ENCODE measurements around the gene HOGA1. TPM values are rescaled to one million over a fixed set of nuclear protein-coding genes. Genes with fewer than 3 reads are reported as not detected.

HOGA1 gene
- total RNA-seq, 1 donor, result 1.4 TPM

GRCh38 chr10:97651773-97652172 lies 67.6 kb downstream of the HOGA1 start:
- Histone ChIP-seq H3K79me2 (ENCODE audit: insufficient read depth, low read length) (peaks cover 57% of the 10 kb centered on the region), H4K20me1 (ENCODE audit: insufficient read depth, low read length) (peaks cover 2% of the 10 kb centered on the region), H3K4me3 (ENCODE audit: insufficient read depth, low read length) (no peak overlapping the region), H3K27me3 (ENCODE audit: insufficient read depth, low read length) (no peaks in the 10 kb centered on the region), H3K27ac (ENCODE audit: low read depth, low read length) (no peak overlapping the region), H3K36me3 (ENCODE audit: insufficient read depth, low read length) (peaks cover 54% of the 10 kb centered on the region), H3K9me3 (ENCODE audit: low read depth, low read length) (no peaks in the 10 kb centered on the region), H3K4me1 (ENCODE audit: insufficient read depth, low read length) (peaks cover 32% of the 10 kb centered on the region), H2AFZ (ENCODE audit: low read length) (no peak overlapping the region), H3K4me2 (ENCODE audit: insufficient read depth, low read length) (no peak overlapping the region)
- TF ChIP-seq CTCF (IDR thresholded peaks at IDR 0.05; ENCODE audit: extremely low read depth, low read depth, low read length), result no peak
- no peak for DNase-seq (ENCODE audit: insufficient read length, low spot score, missing footprints)

GRCh38 chr10:97656777-97657176 lies 72.6 kb downstream of the HOGA1 start:
- Histone ChIP-seq H4K20me1 (ENCODE audit: insufficient read depth, low read length) (no peaks in the 10 kb centered on the region), H3K27me3 (ENCODE audit: insufficient read depth, low read length) (no peaks in the 10 kb centered on the region), H3K4me2 (ENCODE audit: insufficient read depth, low read length) (no peak overlapping the region), H3K79me2 (ENCODE audit: insufficient read depth, low read length) (peaks cover 31% of the 10 kb centered on the region), H3K9me3 (ENCODE audit: low read depth, low read length) (no peaks in the 10 kb centered on the region), H2AFZ (ENCODE audit: low read length) (no peak overlapping the region), H3K4me3 (ENCODE audit: insufficient read depth, low read length) (no peak overlapping the region), H3K4me1 (ENCODE audit: insufficient read depth, low read length) (peaks cover 4% of the 10 kb centered on the region), H3K36me3 (ENCODE audit: insufficient read depth, low read length) (peaks cover 72% of the 10 kb centered on the region), H3K27ac (ENCODE audit: low read depth, low read length) (no peak overlapping the region)
- DNase-seq (ENCODE audit: insufficient read length, low spot score, missing footprints), result no peak
- no peak for TF ChIP-seq CTCF (IDR thresholded peaks at IDR 0.05; ENCODE audit: extremely low read depth, low read depth, low read length)

GRCh38 chr10:97659589-97659988 lies 75.4 kb downstream of the HOGA1 start:
- Histone ChIP-seq H3K4me1 (ENCODE audit: insufficient read depth, low read length) (peaks cover 4% of the 10 kb centered on the region), H3K27me3 (ENCODE audit: insufficient read depth, low read length) (no peaks in the 10 kb centered on the region), H3K9me3 (ENCODE audit: low read depth, low read length) (no peaks in the 10 kb centered on the region), H2AFZ (ENCODE audit: low read length) (no peak overlapping the region), H3K27ac (ENCODE audit: low read depth, low read length) (no peak overlapping the region), H3K79me2 (ENCODE audit: insufficient read depth, low read length) (peaks cover 13% of the 10 kb centered on the region), H3K4me3 (ENCODE audit: insufficient read depth, low read length) (no peak overlapping the region), H3K4me2 (ENCODE audit: insufficient read depth, low read length) (no peak overlapping the region), H3K36me3 (ENCODE audit: insufficient read depth, low read length) (peaks cover 65% of the 10 kb centered on the region), H4K20me1 (ENCODE audit: insufficient read depth, low read length) (no peaks in the 10 kb centered on the region)
- DNase-seq (ENCODE audit: insufficient read length, low spot score, missing footprints), result no peak
- TF ChIP-seq CTCF (IDR thresholded peaks at IDR 0.05; ENCODE audit: extremely low read depth, low read depth, low read length), result no peak

Other genes with a start within 250 kb of the HOGA1 start
- 8.0 and 9.4 TPM in 2 replicates for gene FRAT2, start 249.7 kb upstream of the HOGA1 start, total RNA-seq
- gene RRP12, start 183.0 kb upstream of the HOGA1 start, total RNA-seq, result 15.0 and 15.9 TPM in 2 replicates
- gene PGAM1, start 158.2 kb upstream of the HOGA1 start, total RNA-seq, result 256 and 330 TPM in 2 replicates
- gene EXOSC1, start 138.4 kb upstream of the HOGA1 start, total RNA-seq, result 40.2 and 47.4 TPM in 2 replicates
- gene ZDHHC16, start 138.2 kb upstream of the HOGA1 start, total RNA-seq, result 39.8 and 45.1 TPM in 2 replicates
- 60.4 and 63.0 TPM in 2 replicates for gene MMS19, start 86.0 kb upstream of the HOGA1 start, total RNA-seq
- 29.0 and 32.7 TPM in 2 replicates for gene UBTD1, start 85.5 kb upstream of the HOGA1 start, total RNA-seq
- 0.29 and 0.72 TPM in 2 replicates for gene ANKRD2, start 11.6 kb upstream of the HOGA1 start, total RNA-seq
- gene C10orf62, start 5.3 kb downstream of the HOGA1 start, total RNA-seq, result 0.29 and 0.36 TPM in 2 replicates
- gene MORN4, start 49.1 kb downstream of the HOGA1 start, total RNA-seq, result 4.0 and 7.7 TPM in 2 replicates
- gene PI4K2A, start 56.3 kb downstream of the HOGA1 start, total RNA-seq, result 23.5 and 28.9 TPM in 2 replicates
- gene AVPI1, start 102.9 kb downstream of the HOGA1 start, total RNA-seq, result 101 and 105 TPM in 2 replicates
- gene MARVELD1, start 129.3 kb downstream of the HOGA1 start, total RNA-seq, result 56.6 and 57.5 TPM in 2 replicates
- gene ZFYVE27, start 152.7 kb downstream of the HOGA1 start, total RNA-seq, result 16.5 and 19.9 TPM in 2 replicates
- not detected in 2 replicates for gene SFRP5, start 187.6 kb downstream of the HOGA1 start, total RNA-seq

Measured in osteoblast (primary cell).